SK-N-MC (cell line): Measurements from ENCODE around the gene DENND4C.

ENCODE experiments used
- EZH2 ChIP-seq: fragments of 200-600 bp; sonication (generic); IDR thresholded peaks from one replicate; pipeline ENCODE4 v1.6.1; 2017; ENCODE audit warnings: antibody characterized with exemption
- FOXP2 ChIP-seq: optimal IDR thresholded peaks from 2 replicates; pipeline ENCODE3; 2011; ENCODE audit warnings: mild to moderate bottlenecking, moderate library complexity; ENCODE audit not compliant: insufficient read depth; ENCODE audit errors: extremely low read length, control extremely low read depth

GRCh38 chr9:19232823-19233194 lies 2.3 kb downstream of the DENND4C start:
- TF ChIP-seq FOXP2 = no peak
- no peak for TF ChIP-seq EZH2
